ENCODE results near the gene MAPK14.

- TF ChIP-seq CTCF (conservative IDR thresholded peaks at IDR 0.05 in 1 of 2, IDR thresholded peaks at IDR 0.05 in 1 of 2; ENCODE audit: low read depth in 1 of 2, low read length in 2 of 2) (no peak), EZH2 (IDR thresholded peaks at IDR 0.05; ENCODE audit: low read length, missing control alignments) (no peak)
Observed at GRCh38 chr6:36042618-36043260, 15.1 kb downstream of the MAPK14 start.

All from fibroblast of lung (primary cell).